ENCODE results near the gene CREBL2. TPM values are rescaled to one million over a fixed set of nuclear protein-coding genes. Genes with fewer than 3 reads are reported as not detected.

CREBL2 gene
- total RNA-seq, 4 donors from 2014 or later = 11.2 to 42.7 (median 26.4) TPM

- Histone ChIP-seq H3K9me3 (no peaks in the 10 kb centered on the region), H3K27me3 (no peaks in the 10 kb centered on the region), H3K4me3 (no peak overlapping the region), H3K27ac (no peak overlapping the region), H3K36me3 (no peaks in the 10 kb centered on the region), H3K4me1 (no peaks in the 10 kb centered on the region)
- intact Hi-C loops (cut with DNase I; ENCODE audit: low total_unique reads) = no loop called here
- TF ChIP-seq EP300 (IDR thresholded peaks at IDR 0.05; ENCODE audit: low read depth) (no peak), POLR2AphosphoS5 (IDR thresholded peaks at IDR 0.05) (no peak), CTCF (IDR thresholded peaks at IDR 0.05) (no peak), POLR2A (IDR thresholded peaks at IDR 0.05) (no peak)
- in situ Hi-C loops (cut with MboI; ENCODE audit: low pct_ligation_motif_present in 1 of 4, low pct_unique_long_range_greater_than_20kb in 1 of 4, low sequenced_read_pairs in 3 of 4) = no loop called here
- no peak for DNase-seq
- 72% methylated on average over 3 of the region's 3 CpGs for WGBS, 2 donors (ENCODE audit: low coverage in 1 of 2)
Observed at GRCh38 chr12:12673296-12673695, 61.6 kb downstream of the CREBL2 start.

GRCh38 chr12:12676605-12677004 lies 64.9 kb downstream of the CREBL2 start:
- Histone ChIP-seq H3K36me3 (no peaks in the 10 kb centered on the region), H3K9me3 (no peaks in the 10 kb centered on the region), H3K4me1 (no peaks in the 10 kb centered on the region), H3K27ac (no peak overlapping the region), H3K4me3 (no peak overlapping the region), H3K27me3 (no peaks in the 10 kb centered on the region)
- no peak for DNase-seq
- in situ Hi-C loops (cut with MboI; ENCODE audit: low pct_ligation_motif_present in 1 of 4, low pct_unique_long_range_greater_than_20kb in 1 of 4, low sequenced_read_pairs in 3 of 4) (loop anchor here in 2 of 4 donors (25.0 kb wide), 2 partner anchors 314 to 1114 kb away; partner anchors contain the start of genes BORCS5 (in 1 of the 2) and MANSC1 (in 1 of the 2)), intact Hi-C loops (cut with DNase I; ENCODE audit: low total_unique reads) (no loop called here)
- TF ChIP-seq POLR2AphosphoS5 (IDR thresholded peaks at IDR 0.05) (no peak), EP300 (IDR thresholded peaks at IDR 0.05; ENCODE audit: low read depth) (no peak), CTCF (IDR thresholded peaks at IDR 0.05) (no peak), POLR2A (IDR thresholded peaks at IDR 0.05) (no peak)
- WGBS, 2 donors (ENCODE audit: low coverage in 1 of 2) = 35 to 55% methylated on average over 3 of the region's 3 CpGs

- in situ Hi-C loops (cut with MboI; ENCODE audit: low pct_ligation_motif_present in 1 of 4, low pct_unique_long_range_greater_than_20kb in 1 of 4, low sequenced_read_pairs in 3 of 4) (loop anchor here in 2 of 4 donors (25.0 kb wide), 2 partner anchors 319 to 1119 kb away; partner anchors contain the start of genes BORCS5 (in 1 of the 2) and MANSC1 (in 1 of the 2)), intact Hi-C loops (cut with DNase I; ENCODE audit: low total_unique reads) (loop anchor here (5.0 kb wide), 1 partner anchor 54 kb away; no protein-coding TSS in a partner anchor)
- DNase-seq = no peak
- no peaks in the 10 kb centered on the region for H3K36me3 ChIP-seq
- H3K27ac ChIP-seq = no peak overlapping the region
- 91% methylated on average over 5 of the region's 5 CpGs; no CpG with 5 or more reads in 1 of the 2 donors for WGBS, 2 donors (ENCODE audit: low coverage in 1 of 2)
- TF ChIP-seq POLR2A (IDR thresholded peaks at IDR 0.05) (no peak), EP300 (IDR thresholded peaks at IDR 0.05; ENCODE audit: low read depth) (no peak), CTCF (IDR thresholded peaks at IDR 0.05) (no peak), POLR2AphosphoS5 (IDR thresholded peaks at IDR 0.05) (no peak)
- no peaks in the 10 kb centered on the region for H3K9me3 ChIP-seq
- H3K27me3 ChIP-seq = no peaks in the 10 kb centered on the region
- no peak overlapping the region for H3K4me3 ChIP-seq
- H3K4me1 ChIP-seq = no peaks in the 10 kb centered on the region
Observed at GRCh38 chr12:12681061-12681765, 69.5 kb downstream of the CREBL2 start.

GRCh38 chr12:12682284-12682683 lies 70.6 kb downstream of the CREBL2 start:
- Histone ChIP-seq H3K36me3 (no peaks in the 10 kb centered on the region), H3K4me1 (no peaks in the 10 kb centered on the region), H3K4me3 (no peak overlapping the region), H3K27ac (no peak overlapping the region), H3K27me3 (no peaks in the 10 kb centered on the region), H3K9me3 (no peaks in the 10 kb centered on the region)
- no peak for TF ChIP-seq EP300 (IDR thresholded peaks at IDR 0.05; ENCODE audit: low read depth)
- no peak for TF ChIP-seq POLR2AphosphoS5 (IDR thresholded peaks at IDR 0.05)
- no peak for TF ChIP-seq CTCF (IDR thresholded peaks at IDR 0.05)
- no peak for TF ChIP-seq POLR2A (IDR thresholded peaks at IDR 0.05)
- in situ Hi-C loops (cut with MboI; ENCODE audit: low pct_ligation_motif_present in 1 of 4, low pct_unique_long_range_greater_than_20kb in 1 of 4, low sequenced_read_pairs in 3 of 4) = loop anchor here in 2 of 4 donors (25.0 kb wide), 2 partner anchors 320 to 1120 kb away; partner anchors contain the start of genes BORCS5 (in 1 of the 2) and MANSC1 (in 1 of the 2)
- DNase-seq = no peak
- intact Hi-C loops (cut with DNase I; ENCODE audit: low total_unique reads) = loop anchor here (5.0 kb wide), 1 partner anchor 55 kb away; no protein-coding TSS in a partner anchor

Measured in transverse colon (tissue), 4 donors.